ENCODE measurements around the gene IL17RE.
"Not testable (repeated sequence)": the region's sequence is repeated elsewhere in the genome, so short reads cannot be mapped to it uniquely, and the experiment has no call there.

Gene IL17RE

GRCh38 chr3:9902372-9903237 is at the start of gene IL17RE:
Gene IL17RE, plus strand, starts transcription at chr3:9902848. Its CDS starts 85 bp downstream, at chr3:9902933.
- DNase-seq (ENCODE audit: low read depth in 3 of 3), result no peak

- DNase-seq (ENCODE audit: low read depth in 3 of 3), result not testable (repeated sequence)
Observed at GRCh38 chr3:9854291-9854940, 48.2 kb upstream of the IL17RE start.

GRCh38 chr3:9855594-9855993 is 47.1 kb upstream of the IL17RE start:
- DNase-seq (ENCODE audit: low read depth in 3 of 3), result no peak

- DNase-seq (ENCODE audit: low read depth in 3 of 3), result no peak
Observed at GRCh38 chr3:9859530-9860025, 43.1 kb upstream of the IL17RE start.

GRCh38 chr3:9861201-9861600 is 41.4 kb upstream of the IL17RE start:
- no peak for DNase-seq (ENCODE audit: low read depth in 3 of 3)

GRCh38 chr3:9861626-9862130 is 41.0 kb upstream of the IL17RE start:
- no peak for DNase-seq (ENCODE audit: low read depth in 3 of 3)

GRCh38 chr3:9862391-9863057 is 40.1 kb upstream of the IL17RE start:
- peak in 1 of 3 donors; percentile 18 for DNase-seq (ENCODE audit: low read depth in 3 of 3)

GRCh38 chr3:9863058-9863772 is 39.4 kb upstream of the IL17RE start:
- no peak for DNase-seq (ENCODE audit: low read depth in 3 of 3)

GRCh38 chr3:9864200-9864927 is 38.3 kb upstream of the IL17RE start:
- no peak for DNase-seq (ENCODE audit: low read depth in 3 of 3)

GRCh38 chr3:9865125-9865637 is 37.5 kb upstream of the IL17RE start:
- DNase-seq (ENCODE audit: low read depth in 3 of 3), result not testable (repeated sequence)

GRCh38 chr3:9866639-9867038 is 36.0 kb upstream of the IL17RE start:
- no peak for DNase-seq (ENCODE audit: low read depth in 3 of 3)

- no peak for DNase-seq (ENCODE audit: low read depth in 3 of 3)
Observed at GRCh38 chr3:9867106-9867505, 35.5 kb upstream of the IL17RE start.

GRCh38 chr3:9869955-9870354 is 32.7 kb upstream of the IL17RE start:
- no peak for DNase-seq (ENCODE audit: low read depth in 3 of 3)

- DNase-seq (ENCODE audit: low read depth in 3 of 3), result no peak
Observed at GRCh38 chr3:9870978-9871377, 31.7 kb upstream of the IL17RE start.

GRCh38 chr3:9872067-9872466 is 30.6 kb upstream of the IL17RE start:
- DNase-seq (ENCODE audit: low read depth in 3 of 3), result not testable (repeated sequence)

GRCh38 chr3:9875448-9875847 is 27.2 kb upstream of the IL17RE start:
- DNase-seq (ENCODE audit: low read depth in 3 of 3), result no peak

GRCh38 chr3:9876255-9876654 is 26.4 kb upstream of the IL17RE start:
- not testable (repeated sequence) for DNase-seq (ENCODE audit: low read depth in 3 of 3)

GRCh38 chr3:9876991-9877390 is 25.7 kb upstream of the IL17RE start:
- no peak for DNase-seq (ENCODE audit: low read depth in 3 of 3)

GRCh38 chr3:9878700-9879099 is 23.9 kb upstream of the IL17RE start:
- DNase-seq (ENCODE audit: low read depth in 3 of 3), result no peak

- no peak for DNase-seq (ENCODE audit: low read depth in 3 of 3)
Observed at GRCh38 chr3:9879830-9880549, 22.7 kb upstream of the IL17RE start, which contains the start of gene CIDEC. Gene CIDEC, minus strand, starts transcription at chr3:9880253. Its CDS starts 1,767 bp downstream, at chr3:9878486.

Measured in stimulated activated CD4-positive, alpha-beta T cell treated with anti-CD3 and anti-CD28 coated beads, TNF-alpha, amount 100 ng/mL, for 48 hours (primary cell).